Neural cell (in vitro differentiated cells): ENCODE measurements around the gene RPS6KA5. TPM values are rescaled to one million over a fixed set of nuclear protein-coding genes. Genes with fewer than 3 reads are reported as not detected.
A peak's percentile ranks its signal among the peaks of the same experiment; 100 is the strongest.

Experiments
- H2AFZ ChIP-seq: fragments of 200-600, 300-800 bp; sonication (generic), shearing (Covaris generic); 2 replicates; pipeline ENCODE4 v1.6.0; 2014; ENCODE audit warnings: low read depth, mild to moderate bottlenecking, antibody characterized with exemption, low read length, moderate library complexity
- H3F3A ChIP-seq: fragments of 200-600 bp; shearing (Covaris generic); 2 replicates; pipeline ENCODE4 v1.6.1; 2016; ENCODE audit warnings: mild to moderate bottlenecking, moderate library complexity, mixed read lengths, antibody characterized with exemption, low read length; ENCODE audit not compliant: insufficient read depth, poor library complexity, severe bottlenecking
- H3K27ac ChIP-seq: fragments of 200-600, 300-800 bp; sonication (generic), shearing (Covaris generic); 2 replicates; pipeline ENCODE4 v1.5.1; 2014; ENCODE audit warnings: mild to moderate bottlenecking, low read length, moderate library complexity
- H3K27me3 ChIP-seq: fragments of 300-800, 200-600 bp; sonication (generic), shearing (Covaris generic); 2 replicates; pipeline ENCODE4 v1.6.0; 2014; ENCODE audit warnings: mild to moderate bottlenecking, low read depth, low read length, moderate library complexity; ENCODE audit not compliant: insufficient read depth
- H3K36me3 ChIP-seq: fragments of 300-800, 200-600 bp; sonication (generic), shearing (Covaris generic); 2 replicates; pipeline ENCODE4 v1.5.1; 2014; ENCODE audit warnings: mild to moderate bottlenecking, antibody characterized with exemption, low read length, moderate library complexity; ENCODE audit not compliant: insufficient read depth
- H3K4me2 ChIP-seq: fragments of 300-800, 200-600 bp; sonication (generic), shearing (Covaris generic); 2 replicates; pipeline ENCODE4 v1.6.0; 2014; ENCODE audit warnings: mild to moderate bottlenecking, low read length
- H3K4me3 ChIP-seq: fragments of 300-800, 200-600 bp; sonication (generic), shearing (Covaris generic); 2 replicates; pipeline ENCODE4 v1.5.1; 2014; ENCODE audit warnings: mild to moderate bottlenecking, low read length, moderate library complexity
- H3K79me2 ChIP-seq: fragments of 200-600 bp; shearing (Covaris generic); replicated peaks from 2 replicates; pipeline ENCODE4 v1.6.0; 2014; ENCODE audit warnings: mild to moderate bottlenecking, low read length, moderate library complexity; ENCODE audit not compliant: insufficient read depth
- H3K9ac ChIP-seq: fragments of 300-800, 200-600 bp; sonication (generic), shearing (Covaris generic); 2 replicates; pipeline ENCODE4 v1.6.1; 2016; ENCODE audit warnings: mild to moderate bottlenecking, low read length, mixed read lengths
- H3K9me2 ChIP-seq: fragments of 200-600 bp; shearing (Covaris generic); 2 replicates; pipeline ENCODE4 v1.6.1; 2016; ENCODE audit warnings: mild to moderate bottlenecking, low read length, mixed read lengths; ENCODE audit not compliant: insufficient read depth
- H3K9me3 ChIP-seq: fragments of 200-600, 300-800 bp; sonication (generic), shearing (Covaris generic); 2 replicates; pipeline ENCODE4 v1.6.1; 2016; ENCODE audit warnings: mild to moderate bottlenecking, mixed run types, low read length, moderate library complexity, mixed read lengths
- H4K20me1 ChIP-seq: fragments of 200-600 bp; shearing (Covaris generic); 2 replicates; pipeline ENCODE4 v1.6.1; 2016; ENCODE audit warnings: mild to moderate bottlenecking, mixed run types; ENCODE audit not compliant: insufficient read depth
- CTCF ChIP-seq: fragments of 450-650 bp; IDR thresholded peaks from 2 replicates; pipeline ENCODE4 v1.5.1; 2014; ENCODE audit warnings: antibody characterized with exemption, mild to moderate bottlenecking, moderate library complexity; ENCODE audit not compliant: poor library complexity, severe bottlenecking
- EP300 ChIP-seq: fragments of 450-650 bp; conservative IDR thresholded peaks from 2 replicates; pipeline ENCODE4 v1.6.1; 2014; ENCODE audit warnings: antibody characterized with exemption, mild to moderate bottlenecking, moderate library complexity; ENCODE audit not compliant: poor library complexity, severe bottlenecking
- EZH2 ChIP-seq: fragments of 200-600, 300-800 bp; shearing (Covaris generic), sonication (generic); IDR thresholded peaks from 2 replicates; pipeline ENCODE4 v1.6.1; 2014; ENCODE audit warnings: antibody characterized with exemption, low read length, borderline replicate concordance, mild to moderate bottlenecking; ENCODE audit not compliant: insufficient read depth, poor library complexity, severe bottlenecking
- MXI1 ChIP-seq: fragments of 450-650 bp; conservative IDR thresholded peaks from 2 replicates; pipeline ENCODE4 v1.6.1; 2014; ENCODE audit warnings: antibody characterized with exemption, mild to moderate bottlenecking; ENCODE audit not compliant: poor library complexity, severe bottlenecking
- POLR2AphosphoS5 ChIP-seq: IDR thresholded peaks from 2 replicates; pipeline ENCODE4 v1.6.1; 2012
- RAD21 ChIP-seq: fragments of 450-650 bp; conservative IDR thresholded peaks from 2 replicates; pipeline ENCODE4 v1.6.1; 2014; ENCODE audit warnings: antibody characterized with exemption, mild to moderate bottlenecking, moderate library complexity
- REST ChIP-seq: IDR thresholded peaks from 2 replicates; pipeline ENCODE4 v1.6.1; 2012; ENCODE audit warnings: borderline replicate concordance
- SMC3 ChIP-seq: fragments of 450-650 bp; conservative IDR thresholded peaks from 2 replicates; pipeline ENCODE4 v1.6.1; 2014; ENCODE audit warnings: antibody characterized with exemption, mild to moderate bottlenecking, moderate library complexity; ENCODE audit not compliant: poor library complexity
- TAF1 ChIP-seq: IDR thresholded peaks from 2 replicates; pipeline ENCODE4 v1.6.1; 2012; ENCODE audit warnings: low read depth
- polyA plus RNA-seq: library from polyadenylated mRNA; depleted of rRNA; stranded (reverse); fragments of >200 nt; gene quantifications from 2 replicates; pipeline ENCODE4 v1.2.3, GENCODE V29; 2014

The RPS6KA5 gene
- polyA plus RNA-seq, 1 donor from 2014 or later: 6.3 TPM

GRCh38 chr14:90829677-90830076, 230.8 kb downstream of the RPS6KA5 start:
- TF ChIP-seq TAF1: no peak
- TF ChIP-seq CTCF: no peak
- no peak for TF ChIP-seq REST
- no peak for TF ChIP-seq RAD21
- TF ChIP-seq POLR2AphosphoS5: no peak
- no peak for TF ChIP-seq EP300
- no peak for TF ChIP-seq MXI1
- no peak for TF ChIP-seq SMC3
- Histone ChIP-seq H3K36me3 (no peaks in the 10 kb centered on the region), H3K9ac (no peak overlapping the region), H3F3A (no peaks in the 10 kb centered on the region), H3K27me3 (no peaks in the 10 kb centered on the region), H4K20me1 (no peaks in the 10 kb centered on the region), H3K9me2 (no peaks in the 10 kb centered on the region), H3K4me2 (no peak overlapping the region), H3K4me3 (no peak overlapping the region), H2AFZ (no peak overlapping the region), H3K9me3 (no peaks in the 10 kb centered on the region), H3K79me2 (no peaks in the 10 kb centered on the region), H3K27ac (no peak overlapping the region)

- H3K4me3 ChIP-seq: peak overlapping the region; percentile 63
- peak overlapping the region; percentile 59 for H3K9ac ChIP-seq
Measured at GRCh38 chr14:90828642-90829487, 231.6 kb downstream of the RPS6KA5 start.

More at GRCh38 chr14:90828642-90829487, 231.6 kb downstream of the RPS6KA5 start:
- Histone ChIP-seq H3K27me3 (no peaks in the 10 kb centered on the region), H4K20me1 (no peaks in the 10 kb centered on the region), H3K9me2 (no peaks in the 10 kb centered on the region), H3K36me3 (no peaks in the 10 kb centered on the region), H2AFZ (peak overlapping the region; percentile 61), H3K9me3 (no peaks in the 10 kb centered on the region), H3K4me2 (peak overlapping the region; percentile 56), H3K27ac (no peak overlapping the region), H3K79me2 (no peaks in the 10 kb centered on the region), H3F3A (no peaks in the 10 kb centered on the region)
- TF ChIP-seq CTCF (no peak), RAD21 (no peak), POLR2AphosphoS5 (no peak), REST (no peak), EZH2 (no peak), TAF1 (no peak), EP300 (no peak), MXI1 (no peak), SMC3 (no peak)
